GM19463 (cell line): ENCODE measurements around the gene PBX1.

Experiments used
- ATAC-seq: cut with Tn5 transposase; IDR thresholded peaks from one replicate; pipeline ENCODE4 v1.9.1; 2021; ENCODE audit warnings: mild to moderate bottlenecking, moderate library complexity; ENCODE audit not compliant: unreplicated experiment

PBX1 gene

GRCh38 chr1:164846731-164847691 lies 288.0 kb downstream of the PBX1 start:
- ATAC-seq: no peak

GRCh38 chr1:164853146-164853545 lies 294.2 kb downstream of the PBX1 start:
- no peak for ATAC-seq

DNA sequence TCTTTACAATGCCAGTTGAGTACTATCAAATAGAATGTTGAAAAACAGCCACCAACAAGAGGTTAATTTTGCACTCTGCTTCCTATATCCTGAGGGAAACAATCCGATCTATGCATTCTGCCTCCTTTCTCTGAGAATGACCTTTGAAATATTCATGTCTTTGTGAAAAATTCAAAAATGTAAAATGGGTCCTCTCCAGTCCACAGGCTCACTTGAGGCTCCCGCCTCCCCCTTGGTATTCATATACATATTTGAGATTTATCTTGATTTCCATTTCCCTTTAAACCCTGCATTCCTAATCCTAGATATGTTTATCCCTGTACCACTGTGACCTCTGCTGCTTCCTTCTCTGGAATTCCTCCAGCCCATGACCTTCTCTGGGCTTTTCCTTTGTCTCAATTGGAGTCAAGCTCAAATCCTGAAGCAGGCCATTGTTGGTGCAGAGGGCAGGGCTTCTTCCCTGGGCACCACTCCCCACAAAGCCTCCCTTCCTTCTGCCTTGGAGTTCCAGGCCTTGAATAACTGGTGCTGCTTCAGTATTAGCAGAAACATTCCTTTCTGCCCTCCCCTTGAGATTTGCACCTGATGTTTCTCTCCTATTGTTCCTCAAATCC lies 296.8 kb downstream of the PBX1 start:
- ATAC-seq: no peak

GRCh38 chr1:164856381-164856780 lies 297.4 kb downstream of the PBX1 start:
- no peak for ATAC-seq

GRCh38 chr1:164857439-164857838 lies 298.5 kb downstream of the PBX1 start:
- ATAC-seq: no peak

- no peak for ATAC-seq
Observed at GRCh38 chr1:164858096-164858632, 299.2 kb downstream of the PBX1 start.

GRCh38 chr1:164861632-164862031 lies 302.6 kb downstream of the PBX1 start:
- no peak for ATAC-seq

DNA sequence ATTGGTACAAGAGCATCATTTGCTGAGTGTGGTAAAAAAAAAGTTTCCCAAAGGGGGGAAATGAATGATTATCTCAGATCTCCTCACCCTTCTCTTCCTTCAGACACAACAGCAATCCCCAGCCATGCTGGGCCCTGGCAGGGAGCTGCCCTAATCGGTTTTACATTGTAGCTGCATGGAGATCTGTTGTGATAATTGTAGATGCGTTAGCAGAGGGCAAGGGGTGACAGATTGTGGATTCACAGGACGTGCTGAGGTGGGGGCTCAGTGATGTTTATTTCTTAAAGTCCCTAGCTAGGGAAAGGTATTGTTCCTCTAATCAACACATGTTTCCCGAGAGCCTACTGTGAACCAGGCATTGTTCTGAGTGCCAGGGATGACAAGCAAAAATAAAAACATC lies 304.1 kb downstream of the PBX1 start:
- ATAC-seq: no peak

GRCh38 chr1:164864161-164864560 lies 305.2 kb downstream of the PBX1 start:
- no peak for ATAC-seq

DNA sequence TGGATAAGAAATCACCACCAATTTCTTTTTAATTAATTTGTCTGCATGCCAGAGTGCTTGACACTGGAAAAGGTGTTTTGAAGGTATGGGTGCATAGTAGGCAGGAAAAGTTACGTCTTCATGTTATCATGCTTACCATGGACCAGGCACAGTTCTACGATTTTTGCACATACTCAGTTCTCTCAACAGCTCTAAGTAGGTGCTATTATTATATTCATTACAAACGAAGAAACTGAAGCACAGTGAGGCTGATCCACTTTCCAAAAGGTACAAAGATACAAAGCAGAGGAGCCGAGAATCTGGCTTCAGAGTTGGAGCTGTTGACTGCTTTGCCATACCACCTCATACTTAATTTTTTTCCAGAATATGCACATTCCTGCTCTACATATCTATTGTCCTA lies 306.4 kb downstream of the PBX1 start:
- ATAC-seq: no peak

GRCh38 chr1:164867590-164867989 lies 308.6 kb downstream of the PBX1 start:
- no peak for ATAC-seq

- ATAC-seq: no peak
Observed at GRCh38 chr1:164868990-164869389, 310.0 kb downstream of the PBX1 start.

DNA sequence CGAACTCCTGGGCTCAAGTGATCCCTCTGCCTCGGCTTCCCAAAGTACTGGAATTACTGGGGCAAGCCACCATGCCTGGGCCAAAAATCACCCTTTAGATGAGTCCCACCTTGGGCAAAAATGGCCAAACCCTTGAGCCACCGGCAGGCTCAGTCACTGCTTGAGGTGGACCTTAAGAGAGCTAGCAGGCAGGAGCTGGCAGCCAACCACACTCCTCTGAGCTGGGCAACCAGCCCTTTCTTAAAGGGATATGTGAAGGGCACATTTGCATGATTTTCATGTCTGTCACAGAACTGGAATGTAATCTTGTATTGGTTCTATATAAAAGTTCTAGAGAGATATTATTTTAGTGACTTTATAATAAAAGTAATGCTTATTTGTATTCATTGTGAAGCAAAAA lies 316.5 kb downstream of the PBX1 start:
- no peak for ATAC-seq

- no peak for ATAC-seq
Observed at GRCh38 chr1:164876398-164877116, 317.6 kb downstream of the PBX1 start.

- ATAC-seq: no peak
Observed at GRCh38 chr1:164880199-164880598, 321.2 kb downstream of the PBX1 start.

GRCh38 chr1:164880644-164881043 lies 321.7 kb downstream of the PBX1 start:
- ATAC-seq: no peak

DNA sequence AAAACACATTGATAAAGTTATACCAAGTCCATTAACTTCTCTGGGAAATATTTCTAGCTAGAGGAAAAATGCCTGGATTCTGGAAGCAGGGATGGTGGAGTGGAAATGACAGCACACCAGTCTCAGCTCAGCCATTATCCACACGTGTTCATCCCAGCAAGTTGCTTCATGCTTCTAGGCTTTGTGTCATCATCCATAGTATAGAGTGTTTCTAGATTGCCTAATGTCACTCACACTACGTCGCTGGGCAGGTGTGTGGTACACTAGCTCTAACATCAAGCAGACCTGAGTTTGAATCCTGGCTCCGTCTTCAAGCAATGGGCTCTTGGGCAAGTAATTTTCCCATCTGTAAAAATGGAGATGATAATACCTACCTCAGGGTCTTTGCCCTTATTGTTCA lies 326.3 kb downstream of the PBX1 start:
- ATAC-seq: no peak

DNA sequence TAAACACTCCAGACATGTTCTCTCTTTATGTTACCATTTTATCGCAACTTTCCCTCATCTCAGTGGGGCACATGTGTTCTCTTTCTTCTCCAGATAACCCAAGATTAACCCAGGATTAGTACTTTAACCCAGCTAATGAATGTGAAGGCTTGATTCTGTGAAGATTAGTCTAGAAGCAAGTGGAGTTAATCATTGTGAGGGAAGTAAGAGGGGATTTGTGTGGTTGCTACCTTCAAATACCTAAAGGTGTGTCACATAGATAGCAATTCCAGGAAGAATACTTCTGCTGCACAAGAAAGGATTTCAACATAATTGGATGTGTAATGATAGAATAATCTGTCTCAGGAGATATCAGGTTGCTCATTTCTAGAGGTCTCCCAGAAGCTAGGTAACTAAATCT lies 327.1 kb downstream of the PBX1 start:
- ATAC-seq: no peak

DNA sequence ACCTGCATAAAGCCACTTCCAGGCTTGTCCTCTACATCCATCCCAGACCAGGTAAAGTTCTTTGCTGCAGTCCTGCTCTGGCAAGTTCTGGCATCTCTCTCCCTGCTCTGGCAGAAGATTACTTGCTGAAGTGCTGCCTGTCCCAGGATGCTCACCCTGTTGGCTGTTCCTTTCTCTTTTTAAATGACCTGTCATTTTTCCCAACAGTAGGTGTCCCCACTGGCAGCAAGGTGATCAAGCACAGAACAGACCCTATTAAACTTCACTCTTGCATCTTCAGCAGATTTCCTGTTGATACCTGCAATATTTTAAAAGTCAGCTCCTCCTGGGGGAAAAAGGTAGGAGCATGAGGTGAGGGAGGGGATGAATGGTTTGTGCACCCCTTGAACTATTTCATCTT lies 332.6 kb downstream of the PBX1 start:
- ATAC-seq: no peak

GRCh38 chr1:164895026-164895912 lies 336.3 kb downstream of the PBX1 start:
- ATAC-seq: no peak
